SK-N-SH treated with all-trans-retinoic acid at 6 μM for 48 hours (cell line): ENCODE results near the gene LRMDA.

ENCODE experiments used
- ATAC-seq: fragments of 200-7000 bp; cut with Tn5 transposase; 3 replicates; pipeline ENCODE4 v1.9.1; 2020; ENCODE audit warnings: mild to moderate bottlenecking, moderate library complexity
- ARNTL ChIP-seq: fragments of 450-650 bp; formaldehyde crosslinking; IDR thresholded peaks from 2 replicates; pipeline ENCODE4 v1.5.0; 2020; ENCODE audit warnings: low read depth, mild to moderate bottlenecking, moderate library complexity, borderline replicate concordance
- BACH2 ChIP-seq: fragments of 250-450 bp; sonication (Bioruptor Pico); IDR thresholded peaks from 2 replicates; pipeline ENCODE4 v1.9.0; 2021; ENCODE audit warnings: mild to moderate bottlenecking, borderline replicate concordance
- CREB5 ChIP-seq: fragments of 250-450 bp; sonication (Bioruptor Pico); IDR thresholded peaks from 2 replicates; pipeline ENCODE4 v1.5.1; 2020; ENCODE audit warnings: low read depth, mild to moderate bottlenecking, moderate library complexity
- CSDC2 ChIP-seq: fragments of 250-450 bp; sonication (Bioruptor Pico); IDR thresholded peaks from 2 replicates; pipeline ENCODE4 v1.5.0; 2020; ENCODE audit warnings: mild to moderate bottlenecking, moderate library complexity
- ESRRG ChIP-seq: fragments of 250-450 bp; sonication (Bioruptor Pico); IDR thresholded peaks from 2 replicates; pipeline ENCODE4 v1.6.1; 2021; ENCODE audit warnings: mild to moderate bottlenecking
- GLIS3 ChIP-seq: fragments of 250-450 bp; sonication (Bioruptor Pico); IDR thresholded peaks from 2 replicates; pipeline ENCODE4 v1.5.0; 2020; ENCODE audit warnings: mild to moderate bottlenecking, moderate library complexity
- ISL1 ChIP-seq: fragments of 250-450 bp; sonication (Bioruptor Pico); IDR thresholded peaks from 2 replicates; pipeline ENCODE4 v2.1.2; 2022; ENCODE audit warnings: mild to moderate bottlenecking, moderate library complexity
- OSR1 ChIP-seq: fragments of 250-450 bp; sonication (Bioruptor Pico); IDR thresholded peaks from 2 replicates; pipeline ENCODE4 v1.8.0; 2022; ENCODE audit warnings: moderate library complexity, mild to moderate bottlenecking, inconsistent platforms
- PATZ1 ChIP-seq: fragments of 250-450 bp; sonication (Bioruptor Pico); IDR thresholded peaks from 2 replicates; pipeline ENCODE4 v1.8.0; 2020; ENCODE audit warnings: mild to moderate bottlenecking, moderate library complexity, borderline replicate concordance
- POU6F1 ChIP-seq: fragments of 250-450 bp; sonication (Bioruptor Pico); IDR thresholded peaks from 2 replicates; pipeline ENCODE4 v1.8.0; 2021; ENCODE audit warnings: low read depth, mild to moderate bottlenecking, moderate library complexity, borderline replicate concordance
- PPARA ChIP-seq: fragments of 250-450 bp; sonication (Bioruptor Pico); IDR thresholded peaks from 2 replicates; pipeline ENCODE4 v1.5.0; 2020; ENCODE audit warnings: mild to moderate bottlenecking, borderline replicate concordance
- RARB ChIP-seq: fragments of 250-450 bp; sonication (Bioruptor Pico); IDR thresholded peaks from 2 replicates; pipeline ENCODE4 v1.8.0; 2021; ENCODE audit warnings: mild to moderate bottlenecking, moderate library complexity
- SNAI2 ChIP-seq: fragments of 250-450 bp; sonication (Bioruptor Pico); IDR thresholded peaks from 2 replicates; pipeline ENCODE4 v1.5.0; 2020; ENCODE audit warnings: mild to moderate bottlenecking, moderate library complexity
- TCF4 ChIP-seq: fragments of 250-450 bp; sonication (Bioruptor Pico); IDR thresholded peaks from 2 replicates; pipeline ENCODE4 v1.8.0; 2021; ENCODE audit warnings: mild to moderate bottlenecking, moderate library complexity, borderline replicate concordance
- TOX ChIP-seq: fragments of 250-450 bp; sonication (Bioruptor Pico); IDR thresholded peaks from 2 replicates; pipeline ENCODE4 v1.8.0; 2021; ENCODE audit warnings: mild to moderate bottlenecking, moderate library complexity, borderline replicate concordance
- ZC3H10 ChIP-seq: fragments of 250-450 bp; sonication (Bioruptor Pico); IDR thresholded peaks from 2 replicates; pipeline ENCODE4 v1.5.1; 2021; ENCODE audit warnings: mild to moderate bottlenecking, moderate library complexity
- ZNF565 ChIP-seq: fragments of 450-650 bp; formaldehyde crosslinking; conservative IDR thresholded peaks from 2 replicates; pipeline ENCODE4 v1.5.0; 2020; ENCODE audit warnings: low read depth, mild to moderate bottlenecking, moderate library complexity
- ZNF70 ChIP-seq: fragments of 450-650 bp; formaldehyde crosslinking; IDR thresholded peaks from 2 replicates; pipeline ENCODE4 v1.5.0; 2020; ENCODE audit warnings: mild to moderate bottlenecking, moderate library complexity
- ZNF8 ChIP-seq: fragments of 450-650 bp; formaldehyde crosslinking; IDR thresholded peaks from 2 replicates; pipeline ENCODE4 v1.5.0; 2020; ENCODE audit warnings: mild to moderate bottlenecking, moderate library complexity
- TF ChIP-seq, protein P1 (sequence below): fragments of 250-450 bp; sonication (Bioruptor Pico); IDR thresholded peaks from 2 replicates; pipeline ENCODE4 v1.5.0; 2020; ENCODE audit warnings: mild to moderate bottlenecking, moderate library complexity
- TF ChIP-seq, protein P2 (sequence below): fragments of 250-450 bp; sonication (Bioruptor Pico); IDR thresholded peaks from 2 replicates; pipeline ENCODE4 v1.5.1; 2021; ENCODE audit warnings: mild to moderate bottlenecking, moderate library complexity

Gene LRMDA

GRCh38 chr10:75738924-75739323, 307.5 kb downstream of the LRMDA start:
- ATAC-seq = no peak
- no peak for TF ChIP-seq ZC3H10 (CRISPR knock-in tag)

- no peak for TF ChIP-seq OSR1 (CRISPR knock-in tag)
- no peak for TF ChIP-seq SNAI2 (CRISPR knock-in tag)
- no peak for TF ChIP-seq RARB
- no peak for TF ChIP-seq CSDC2
- TF ChIP-seq ESRRG (CRISPR knock-in tag) = no peak
- TF ChIP-seq TOX = no peak
- TF ChIP-seq, protein P1, sequence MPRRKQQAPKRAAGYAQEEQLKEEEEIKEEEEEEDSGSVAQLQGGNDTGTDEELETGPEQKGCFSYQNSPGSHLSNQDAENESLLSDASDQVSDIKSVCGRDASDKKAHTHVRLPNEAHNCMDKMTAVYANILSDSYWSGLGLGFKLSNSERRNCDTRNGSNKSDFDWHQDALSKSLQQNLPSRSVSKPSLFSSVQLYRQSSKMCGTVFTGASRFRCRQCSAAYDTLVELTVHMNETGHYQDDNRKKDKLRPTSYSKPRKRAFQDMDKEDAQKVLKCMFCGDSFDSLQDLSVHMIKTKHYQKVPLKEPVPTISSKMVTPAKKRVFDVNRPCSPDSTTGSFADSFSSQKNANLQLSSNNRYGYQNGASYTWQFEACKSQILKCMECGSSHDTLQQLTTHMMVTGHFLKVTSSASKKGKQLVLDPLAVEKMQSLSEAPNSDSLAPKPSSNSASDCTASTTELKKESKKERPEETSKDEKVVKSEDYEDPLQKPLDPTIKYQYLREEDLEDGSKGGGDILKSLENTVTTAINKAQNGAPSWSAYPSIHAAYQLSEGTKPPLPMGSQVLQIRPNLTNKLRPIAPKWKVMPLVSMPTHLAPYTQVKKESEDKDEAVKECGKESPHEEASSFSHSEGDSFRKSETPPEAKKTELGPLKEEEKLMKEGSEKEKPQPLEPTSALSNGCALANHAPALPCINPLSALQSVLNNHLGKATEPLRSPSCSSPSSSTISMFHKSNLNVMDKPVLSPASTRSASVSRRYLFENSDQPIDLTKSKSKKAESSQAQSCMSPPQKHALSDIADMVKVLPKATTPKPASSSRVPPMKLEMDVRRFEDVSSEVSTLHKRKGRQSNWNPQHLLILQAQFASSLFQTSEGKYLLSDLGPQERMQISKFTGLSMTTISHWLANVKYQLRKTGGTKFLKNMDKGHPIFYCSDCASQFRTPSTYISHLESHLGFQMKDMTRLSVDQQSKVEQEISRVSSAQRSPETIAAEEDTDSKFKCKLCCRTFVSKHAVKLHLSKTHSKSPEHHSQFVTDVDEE (CRISPR knock-in tag) = no peak
- TF ChIP-seq ISL1 (CRISPR knock-in tag) = no peak
- no peak for TF ChIP-seq POU6F1
- no peak for TF ChIP-seq BACH2
- TF ChIP-seq PPARA (CRISPR knock-in tag) = no peak
- no peak for TF ChIP-seq ZNF8
- TF ChIP-seq PATZ1 (CRISPR knock-in tag) = no peak
- TF ChIP-seq CREB5 (CRISPR knock-in tag) = no peak
- TF ChIP-seq GLIS3 = no peak
- TF ChIP-seq TCF4 (CRISPR knock-in tag) = no peak
- no peak for TF ChIP-seq ZC3H10 (CRISPR knock-in tag)
- TF ChIP-seq, protein P2, sequence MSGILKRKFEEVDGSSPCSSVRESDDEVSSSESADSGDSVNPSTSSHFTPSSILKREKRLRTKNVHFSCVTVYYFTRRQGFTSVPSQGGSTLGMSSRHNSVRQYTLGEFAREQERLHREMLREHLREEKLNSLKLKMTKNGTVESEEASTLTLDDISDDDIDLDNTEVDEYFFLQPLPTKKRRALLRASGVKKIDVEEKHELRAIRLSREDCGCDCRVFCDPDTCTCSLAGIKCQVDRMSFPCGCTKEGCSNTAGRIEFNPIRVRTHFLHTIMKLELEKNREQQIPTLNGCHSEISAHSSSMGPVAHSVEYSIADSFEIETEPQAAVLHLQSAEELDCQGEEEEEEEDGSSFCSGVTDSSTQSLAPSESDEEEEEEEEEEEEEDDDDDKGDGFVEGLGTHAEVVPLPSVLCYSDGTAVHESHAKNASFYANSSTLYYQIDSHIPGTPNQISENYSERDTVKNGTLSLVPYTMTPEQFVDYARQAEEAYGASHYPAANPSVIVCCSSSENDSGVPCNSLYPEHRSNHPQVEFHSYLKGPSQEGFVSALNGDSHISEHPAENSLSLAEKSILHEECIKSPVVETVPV (CRISPR knock-in tag) = no peak
- no peak for TF ChIP-seq ZNF565
- no peak for TF ChIP-seq ARNTL (CRISPR knock-in tag)
- no peak for ATAC-seq
Measured at GRCh38 chr10:75739414-75740143, 308.2 kb downstream of the LRMDA start.

DNA sequence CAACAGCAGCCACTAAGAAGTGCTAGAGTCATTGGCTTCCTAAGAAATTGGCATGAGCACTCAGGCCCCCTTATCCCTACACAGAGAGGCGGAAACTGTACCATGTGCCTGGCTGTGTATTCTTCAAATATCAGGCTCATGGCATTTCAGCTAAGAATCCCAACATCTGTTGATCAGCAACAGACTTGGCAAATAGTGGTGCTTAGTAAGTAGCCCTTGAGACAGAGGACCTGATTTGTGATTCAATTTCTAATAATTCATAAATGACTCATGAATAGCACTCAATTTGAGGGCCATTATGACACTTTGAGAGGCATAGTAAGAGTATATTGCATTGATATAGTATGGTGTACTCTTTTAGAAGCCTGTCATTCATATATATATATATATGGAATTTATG, 309.1 kb downstream of the LRMDA start:
- ATAC-seq = no peak
- TF ChIP-seq ARNTL (CRISPR knock-in tag) (no peak), ZNF8 (no peak), CSDC2 (no peak), GLIS3 (no peak), ZC3H10 (CRISPR knock-in tag) (no peak), ZNF565 (no peak), CREB5 (CRISPR knock-in tag) (no peak), SNAI2 (CRISPR knock-in tag) (no peak), POU6F1 (no peak), TCF4 (CRISPR knock-in tag) (no peak), OSR1 (CRISPR knock-in tag) (no peak), ZNF70 (CRISPR knock-in tag) (no peak), BACH2 (no peak), TOX (no peak)
- TF ChIP-seq, protein P1 (CRISPR knock-in tag) = no peak
